GM12873 (cell line): ENCODE data around the gene ADGRD1.

Source experiments
- TF ChIP-seq, protein P1 (sequence below): IDR thresholded peaks from 2 replicates; pipeline ENCODE4 v1.5.1; 2012; ENCODE audit warnings: low read depth, mild to moderate bottlenecking, moderate library complexity, low read length, control low read depth; ENCODE audit not compliant: insufficient read depth; ENCODE audit errors: missing control alignments

ADGRD1 gene

GRCh38 chr12:131009595-131010395 lies 56.1 kb downstream of the ADGRD1 start:
- TF ChIP-seq, protein P1, sequence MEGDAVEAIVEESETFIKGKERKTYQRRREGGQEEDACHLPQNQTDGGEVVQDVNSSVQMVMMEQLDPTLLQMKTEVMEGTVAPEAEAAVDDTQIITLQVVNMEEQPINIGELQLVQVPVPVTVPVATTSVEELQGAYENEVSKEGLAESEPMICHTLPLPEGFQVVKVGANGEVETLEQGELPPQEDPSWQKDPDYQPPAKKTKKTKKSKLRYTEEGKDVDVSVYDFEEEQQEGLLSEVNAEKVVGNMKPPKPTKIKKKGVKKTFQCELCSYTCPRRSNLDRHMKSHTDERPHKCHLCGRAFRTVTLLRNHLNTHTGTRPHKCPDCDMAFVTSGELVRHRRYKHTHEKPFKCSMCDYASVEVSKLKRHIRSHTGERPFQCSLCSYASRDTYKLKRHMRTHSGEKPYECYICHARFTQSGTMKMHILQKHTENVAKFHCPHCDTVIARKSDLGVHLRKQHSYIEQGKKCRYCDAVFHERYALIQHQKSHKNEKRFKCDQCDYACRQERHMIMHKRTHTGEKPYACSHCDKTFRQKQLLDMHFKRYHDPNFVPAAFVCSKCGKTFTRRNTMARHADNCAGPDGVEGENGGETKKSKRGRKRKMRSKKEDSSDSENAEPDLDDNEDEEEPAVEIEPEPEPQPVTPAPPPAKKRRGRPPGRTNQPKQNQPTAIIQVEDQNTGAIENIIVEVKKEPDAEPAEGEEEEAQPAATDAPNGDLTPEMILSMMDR = no peak

GRCh38 chr12:131010396-131011131 lies 56.9 kb downstream of the ADGRD1 start:
- TF ChIP-seq, protein P1 = no peak

DNA sequence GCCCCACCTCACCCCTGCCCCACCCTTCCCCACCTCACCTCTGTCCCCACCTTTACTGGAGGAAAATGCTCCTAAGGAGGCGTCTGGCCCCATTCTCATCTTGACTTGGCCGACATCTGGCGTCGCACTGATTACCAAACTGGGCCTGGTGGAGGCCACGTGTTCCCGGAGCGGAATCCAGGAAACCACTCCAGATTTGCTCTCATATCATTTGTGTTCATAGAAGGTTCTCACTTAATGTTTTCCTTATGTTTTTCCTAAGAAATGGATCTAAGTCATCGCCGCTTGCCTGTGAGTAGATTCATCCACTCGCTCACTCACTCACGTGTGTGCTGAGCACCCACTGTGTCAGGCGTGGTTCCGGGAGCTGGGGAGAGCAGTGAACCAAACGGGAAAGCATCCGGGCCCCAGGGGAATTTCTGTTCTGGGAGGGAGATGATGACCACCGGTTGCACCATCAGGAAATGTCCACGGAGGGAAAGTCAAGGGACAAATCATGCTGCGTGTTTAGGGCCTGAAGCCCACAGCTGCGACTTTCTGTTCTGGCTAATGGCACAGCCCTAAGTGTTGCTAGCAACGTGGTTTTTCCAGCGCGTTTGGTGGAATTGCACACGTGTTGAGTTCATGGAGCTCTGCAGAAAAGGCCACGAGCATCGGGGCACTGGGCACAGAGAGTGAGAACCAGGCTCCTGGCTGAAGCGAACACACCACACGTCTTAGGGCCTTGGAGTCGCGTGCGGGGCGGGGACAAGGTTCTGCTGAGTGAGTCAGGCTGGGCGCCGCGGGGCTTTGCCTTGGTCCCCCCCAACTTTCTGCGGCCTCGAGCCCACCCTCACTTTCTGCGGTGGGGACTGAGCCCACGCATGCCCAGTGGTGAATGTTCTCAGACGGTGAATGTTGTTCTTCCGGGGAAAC lies 57.7 kb downstream of the ADGRD1 start:
- TF ChIP-seq, protein P1 = no peak

DNA sequence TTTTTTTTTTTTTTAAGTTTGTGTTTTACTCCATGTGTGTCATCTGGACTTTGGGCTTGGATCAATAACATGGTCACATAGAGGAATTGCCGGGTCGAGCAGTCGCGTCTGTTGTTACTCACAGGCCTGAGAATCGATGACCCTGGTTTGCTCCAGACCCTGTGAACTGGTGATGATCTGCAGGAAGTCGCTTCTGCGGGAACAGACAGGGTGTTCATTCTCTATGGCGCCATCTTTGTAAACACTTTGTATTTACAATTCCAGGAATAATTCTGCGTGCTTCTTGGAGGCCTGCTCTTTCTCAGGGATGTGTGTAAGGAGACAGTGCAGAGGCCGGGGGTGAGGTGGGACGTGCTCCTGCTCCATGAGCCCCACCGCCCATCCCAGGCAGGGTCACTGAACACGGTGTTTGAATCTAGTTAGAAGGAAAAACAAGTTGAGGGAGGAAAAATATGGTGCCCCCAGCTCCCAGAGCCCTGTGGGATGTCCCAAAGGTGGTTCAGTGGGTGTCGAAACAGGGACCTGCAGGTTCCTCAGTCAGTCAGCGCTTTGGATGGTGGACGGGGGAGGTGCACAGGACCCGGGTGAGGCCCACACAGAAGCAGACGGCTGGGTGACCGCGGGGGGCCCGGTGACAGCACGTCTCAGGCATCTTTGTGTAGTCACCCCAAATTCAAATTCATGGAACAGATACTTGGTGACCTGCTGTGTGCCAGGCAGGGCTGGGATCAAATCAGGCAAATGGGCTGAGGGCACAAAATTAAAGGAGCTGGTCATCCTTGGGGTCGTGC lies 58.8 kb downstream of the ADGRD1 start:
- TF ChIP-seq, protein P1 = no peak

GRCh38 chr12:131013118-131013517 lies 59.4 kb downstream of the ADGRD1 start:
- TF ChIP-seq, protein P1 = no peak

GRCh38 chr12:131014343-131014742 lies 60.6 kb downstream of the ADGRD1 start:
- TF ChIP-seq, protein P1 = no peak
